Natural killer cell (primary cell): Measurements from ENCODE around the gene NCR2. TPM values are rescaled to one million over a fixed set of nuclear protein-coding genes. Genes with fewer than 3 reads are reported as not detected.

Experiments used
- ATAC-seq, 3 donors: fragments of 150-1000 bp in 2 of 3; fragments of 200-7000 bp in 1 of 3; cut with Tn5 transposase; 1 replicate in 1 of 3; 2 replicates in 2 of 3; pipeline ENCODE4 v1.10.0; 2021; ENCODE audit warnings: mild to moderate bottlenecking in 2 of 3, moderate library complexity in 2 of 3
- DNase-seq, 2 donors: peaks; one replicate each; pipeline versions ENCODE4 v3.0.0 to v3.0.0-alpha.2; 2013 to 2021; ENCODE audit warnings: mixed read lengths in 1 of 2
- H3K27ac ChIP-seq: one replicate; pipeline ENCODE4 v1.5.1; 2013; ENCODE audit warnings: mild to moderate bottlenecking, low read length
- H3K27me3 ChIP-seq: one replicate; pipeline ENCODE4 v1.6.1; 2013; ENCODE audit warnings: low read length; ENCODE audit not compliant: control insufficient read depth, insufficient read depth
- H3K36me3 ChIP-seq: one replicate; pipeline ENCODE4 v1.6.1; 2013; ENCODE audit warnings: low read length; ENCODE audit not compliant: control insufficient read depth, insufficient read depth
- H3K4me1 ChIP-seq: one replicate; pipeline ENCODE4 v1.6.1; 2013; ENCODE audit warnings: low read length; ENCODE audit not compliant: control insufficient read depth, insufficient read depth
- H3K4me3 ChIP-seq: one replicate; pipeline ENCODE4 v1.5.1; 2013; ENCODE audit warnings: low read length
- H3K9me3 ChIP-seq: one replicate; pipeline ENCODE4 v1.6.1; 2013; ENCODE audit warnings: low read length; ENCODE audit not compliant: control insufficient read depth, insufficient read depth
- H3K27ac Mint-ChIP-seq, 2 donors: one replicate each; pipeline ENCODE4 v1.8.0; 2022; ENCODE audit warnings: mild to moderate bottlenecking in 2 of 2, mixed read lengths in 2 of 2, moderate library complexity in 1 of 2
- H3K27me3 Mint-ChIP-seq, 2 donors: one replicate each; pipeline ENCODE4 v1.8.0; 2022; ENCODE audit warnings: low read depth in 2 of 2, mixed read lengths in 2 of 2
- H3K36me3 Mint-ChIP-seq: one replicate; pipeline ENCODE4 v1.8.0; 2022; ENCODE audit warnings: mixed read lengths
- H3K4me1 Mint-ChIP-seq, 2 donors: one replicate each; pipeline ENCODE4 v1.8.0; 2022; ENCODE audit warnings: mixed read lengths in 2 of 2
- H3K4me3 Mint-ChIP-seq: one replicate; pipeline ENCODE4 v1.8.0; 2022; ENCODE audit warnings: mild to moderate bottlenecking, moderate library complexity, mixed read lengths
- H3K9me3 Mint-ChIP-seq, 2 donors: one replicate each; pipeline ENCODE4 v1.8.0; 2022; ENCODE audit warnings: mixed read lengths in 2 of 2
- WGBS: methylation state at CpG from one replicate; pipeline ENCODE4 v1.1.7; 2013; ENCODE audit warnings: missing lambda C conversion rate; ENCODE audit not compliant: insufficient coverage; 5-methylcytosine and 5-hydroxymethylcytosine counted together
- intact Hi-C: fragments of 100-400 bp; cut with micrococcal nuclease; formaldehyde crosslinking; loops from one replicate; pipeline ENCODE4 v1.14.2; 2022
- total RNA-seq, 4 donors: library from RNA; stranded (reverse); fragments of 120-200 nt in 1 of 4; gene quantifications; one replicate each; pipeline versions ENCODE4 v1.2.3 to v1.2.4, GENCODE V29; 2013 to 2022
- TF ChIP-seq, protein P1 (sequence below): fragments of 200-600 bp; IDR thresholded peaks from one replicate; pipeline ENCODE4 v1.8.0; 2022; ENCODE audit warnings: antibody characterized with exemption

NCR2 gene
- total RNA-seq, 3 donors from 2014 or later (not counting 1 experiment from before 2014, with no cell fraction given) = not detected

DNA sequence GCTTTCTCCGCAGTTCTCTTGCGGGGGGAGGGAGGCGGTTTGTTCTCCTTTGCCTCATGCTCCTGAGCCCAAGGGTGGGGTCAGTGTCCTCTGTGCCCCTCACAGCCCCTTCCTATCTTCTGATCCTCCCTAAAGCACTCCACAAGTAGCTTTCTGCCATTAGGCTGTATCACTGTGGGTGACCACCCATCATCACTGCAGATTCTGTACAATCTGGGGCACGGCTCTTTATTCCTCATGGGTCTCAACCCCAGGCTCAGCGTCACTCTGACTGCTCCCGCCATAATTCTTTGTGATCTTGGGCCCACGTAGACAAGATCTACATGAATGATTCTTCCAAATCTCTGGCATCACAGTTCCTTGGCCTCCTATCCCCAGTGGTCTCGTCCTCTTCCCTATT, 10.5 kb downstream of the NCR2 start:
- Mint-ChIP-seq H3K4me1 (peaks cover 21 to 38% of the 10 kb centered on the region in 2 donors), H3K27me3 (peaks cover 0 to 6% of the 10 kb centered on the region in 2 donors), H3K4me3 (peak overlapping the region; percentile 1), H3K9me3 (no peaks in the 10 kb centered on the region), H3K36me3 (no peaks in the 10 kb centered on the region), H3K27ac (peak overlapping the region; percentile 85 to 92)
- Histone ChIP-seq H3K27me3 (peaks cover 2% of the 10 kb centered on the region), H3K36me3 (no peaks in the 10 kb centered on the region), H3K4me3 (no peak overlapping the region), H3K27ac (no peak overlapping the region), H3K4me1 (peaks cover 27% of the 10 kb centered on the region), H3K9me3 (no peaks in the 10 kb centered on the region)
- no peak for DNase-seq
- WGBS = 96% methylated on average over 8 of the region's 8 CpGs
- ATAC-seq = no peak
- TF ChIP-seq, protein P1, sequence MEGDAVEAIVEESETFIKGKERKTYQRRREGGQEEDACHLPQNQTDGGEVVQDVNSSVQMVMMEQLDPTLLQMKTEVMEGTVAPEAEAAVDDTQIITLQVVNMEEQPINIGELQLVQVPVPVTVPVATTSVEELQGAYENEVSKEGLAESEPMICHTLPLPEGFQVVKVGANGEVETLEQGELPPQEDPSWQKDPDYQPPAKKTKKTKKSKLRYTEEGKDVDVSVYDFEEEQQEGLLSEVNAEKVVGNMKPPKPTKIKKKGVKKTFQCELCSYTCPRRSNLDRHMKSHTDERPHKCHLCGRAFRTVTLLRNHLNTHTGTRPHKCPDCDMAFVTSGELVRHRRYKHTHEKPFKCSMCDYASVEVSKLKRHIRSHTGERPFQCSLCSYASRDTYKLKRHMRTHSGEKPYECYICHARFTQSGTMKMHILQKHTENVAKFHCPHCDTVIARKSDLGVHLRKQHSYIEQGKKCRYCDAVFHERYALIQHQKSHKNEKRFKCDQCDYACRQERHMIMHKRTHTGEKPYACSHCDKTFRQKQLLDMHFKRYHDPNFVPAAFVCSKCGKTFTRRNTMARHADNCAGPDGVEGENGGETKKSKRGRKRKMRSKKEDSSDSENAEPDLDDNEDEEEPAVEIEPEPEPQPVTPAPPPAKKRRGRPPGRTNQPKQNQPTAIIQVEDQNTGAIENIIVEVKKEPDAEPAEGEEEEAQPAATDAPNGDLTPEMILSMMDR = no peak
- intact Hi-C loops = no loop called here

DNA sequence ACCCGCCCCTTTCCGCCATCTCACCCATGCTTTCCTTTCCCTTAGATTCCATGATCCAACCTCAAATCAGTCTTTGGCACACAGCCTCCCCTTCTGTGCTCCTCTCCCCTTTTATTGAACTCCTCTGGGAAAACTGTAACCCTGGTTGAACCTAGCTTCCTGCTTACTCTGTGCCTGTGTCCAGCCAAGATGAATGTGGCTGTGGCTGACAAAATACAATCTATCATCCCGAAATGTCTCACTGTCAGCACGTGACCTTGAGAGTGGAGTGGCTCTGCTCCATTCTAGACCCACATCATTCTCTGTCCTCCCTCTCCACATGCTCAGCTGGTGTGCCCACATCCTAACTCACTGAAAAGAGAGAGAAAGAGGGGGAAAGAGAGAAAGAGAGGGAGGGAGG, 11.0 kb downstream of the NCR2 start:
- no peak overlapping the region for H3K4me3 Mint-ChIP-seq
- H3K4me1 Mint-ChIP-seq = peaks cover 21 to 38% of the 10 kb centered on the region in 2 donors
- H3K9me3 Mint-ChIP-seq = no peaks in the 10 kb centered on the region
- no peak overlapping the region for H3K4me3 ChIP-seq
- DNase-seq = no peak
- H3K4me1 ChIP-seq = peaks cover 27% of the 10 kb centered on the region
- H3K27ac Mint-ChIP-seq = peak overlapping the region in 1 of 2 donors; percentile 85
- no peak overlapping the region for H3K27ac ChIP-seq
- H3K27me3 ChIP-seq = peaks cover 2% of the 10 kb centered on the region
- no peaks in the 10 kb centered on the region for H3K9me3 ChIP-seq
- intact Hi-C loops = no loop called here
- H3K27me3 Mint-ChIP-seq = peaks cover 0 to 6% of the 10 kb centered on the region in 2 donors
- 94% methylated on average over 4 of the region's 4 CpGs for WGBS
- TF ChIP-seq, protein P1 = no peak
- no peaks in the 10 kb centered on the region for H3K36me3 ChIP-seq
- H3K36me3 Mint-ChIP-seq = no peaks in the 10 kb centered on the region
- ATAC-seq = no peak

DNA sequence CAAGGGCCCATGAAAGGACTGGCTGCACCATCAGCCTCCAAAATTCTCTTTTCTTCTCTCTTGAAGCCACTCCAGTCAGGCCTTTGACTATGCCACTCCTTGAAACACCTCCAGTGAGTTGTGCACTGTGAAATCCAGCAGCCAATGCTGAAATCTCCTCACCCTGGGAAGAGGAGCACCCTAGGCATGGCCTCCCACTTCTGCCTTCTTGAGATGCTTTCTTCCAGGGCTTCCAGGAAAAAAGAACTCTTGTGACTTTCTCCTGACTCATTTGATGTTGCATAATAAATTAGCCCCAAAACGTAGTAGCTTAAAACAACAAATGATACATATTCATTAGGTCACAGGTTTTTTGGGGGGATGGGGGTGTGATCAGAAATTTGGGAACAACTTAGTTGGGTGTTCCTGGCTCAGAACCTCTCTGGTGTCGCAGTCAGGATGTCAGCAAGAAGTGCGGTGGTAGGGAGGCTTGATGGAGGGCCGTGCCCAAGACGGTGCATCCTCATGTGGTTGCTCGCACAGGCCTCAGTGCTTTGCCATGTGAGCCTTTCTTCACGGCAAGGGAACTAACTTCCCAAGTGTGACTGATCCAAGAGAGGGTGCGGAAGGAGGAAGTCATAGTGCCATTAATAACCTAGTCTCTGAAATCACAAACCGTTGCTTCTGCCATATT, 12.1 kb downstream of the NCR2 start:
- WGBS = 89% methylated on average over 8 of the region's 9 CpGs
- Mint-ChIP-seq H3K27ac (peak overlapping the region in 1 of 2 donors; percentile 31), H3K27me3 (peaks cover 0 to 3% of the 10 kb centered on the region in 2 donors), H3K4me1 (peaks cover 21 to 32% of the 10 kb centered on the region in 2 donors), H3K36me3 (no peaks in the 10 kb centered on the region), H3K9me3 (no peaks in the 10 kb centered on the region), H3K4me3 (no peak overlapping the region)
- Histone ChIP-seq H3K4me3 (no peak overlapping the region), H3K36me3 (no peaks in the 10 kb centered on the region), H3K27ac (no peak overlapping the region), H3K4me1 (peaks cover 27% of the 10 kb centered on the region), H3K27me3 (peaks cover 2% of the 10 kb centered on the region), H3K9me3 (no peaks in the 10 kb centered on the region)
- TF ChIP-seq, protein P1 = no peak
- ATAC-seq (no peak), DNase-seq (no peak)
- intact Hi-C loops = no loop called here

DNA sequence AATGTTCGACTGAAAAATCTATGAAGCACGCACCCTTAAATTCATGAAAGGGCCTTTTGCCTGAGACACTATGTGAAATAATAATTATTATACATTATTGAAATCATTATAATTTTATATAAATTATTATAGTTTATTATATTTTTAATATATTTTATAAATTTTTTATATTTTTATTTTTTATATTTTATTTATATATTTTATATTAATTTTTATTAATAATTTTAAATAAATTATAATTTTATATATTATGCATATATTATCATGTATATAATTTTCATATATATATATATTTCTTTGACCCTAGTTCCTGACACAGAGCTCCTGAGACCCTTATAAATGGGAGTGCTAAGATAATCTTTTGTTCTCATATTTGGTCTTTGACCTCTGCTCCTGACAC, 13.5 kb downstream of the NCR2 start:
- Mint-ChIP-seq H3K27me3 (no peaks in the 10 kb centered on the region), H3K36me3 (no peaks in the 10 kb centered on the region), H3K27ac (no peak overlapping the region), H3K4me3 (no peak overlapping the region), H3K4me1 (peaks cover 21 to 27% of the 10 kb centered on the region in 2 donors), H3K9me3 (no peaks in the 10 kb centered on the region)
- Histone ChIP-seq H3K9me3 (no peaks in the 10 kb centered on the region), H3K4me1 (peaks cover 24% of the 10 kb centered on the region), H3K27me3 (peaks cover 2% of the 10 kb centered on the region), H3K4me3 (no peak overlapping the region), H3K36me3 (no peaks in the 10 kb centered on the region), H3K27ac (no peak overlapping the region)
- DNase-seq = no peak
- intact Hi-C loops = no loop called here
- no CpG with 5 or more reads among the region's 2 CpGs for WGBS
- TF ChIP-seq, protein P1 = no peak
- no peak for ATAC-seq
